WTC11 (cell line): ENCODE data around the gene DMD. TPM values are rescaled to one million over a fixed set of nuclear protein-coding genes. Genes with fewer than 3 reads are reported as not detected.

Experiments used
- ATAC-seq: fragments of 200-7000 bp; cut with Tn5 transposase; 2 replicates; pipeline ENCODE4 v1.10.0; 2021; ENCODE audit warnings: mild to moderate bottlenecking, moderate library complexity
- CTCF ChIA-PET: fragments of 300-600 bp; sonication (Branson Sonifier 250); formaldehyde crosslinking; loops from one replicate; lab custom pipeline; 2021; ENCODE audit warnings: antibody characterized with exemption; lab: Charles Lee
- POLR2A ChIA-PET: fragments of 350-600 bp; sonication (Branson Sonifier 250); formaldehyde crosslinking; loops from one replicate; lab custom pipeline; 2021; ENCODE audit warnings: antibody characterized with exemption; lab: Charles Lee
- DNase-seq: peaks from one replicate; pipeline ENCODE4 v3.0.0; 2021; ENCODE audit warnings: low spot score
- H3K27ac Mint-ChIP-seq: 2 replicates; pipeline ENCODE4 v1.8.0; 2021; ENCODE audit warnings: mixed read lengths
- H3K27me3 Mint-ChIP-seq: 2 replicates; pipeline ENCODE4 v1.8.0; 2021; ENCODE audit warnings: low read depth, mild to moderate bottlenecking, moderate library complexity, mixed read lengths
- H3K36me3 Mint-ChIP-seq: 2 replicates; pipeline ENCODE4 v1.8.0; 2021; ENCODE audit warnings: mixed read lengths
- H3K4me1 Mint-ChIP-seq: 2 replicates; pipeline ENCODE4 v1.8.0; 2022; ENCODE audit warnings: mixed read lengths
- H3K4me3 Mint-ChIP-seq: 2 replicates; pipeline ENCODE4 v1.8.0; 2021; ENCODE audit warnings: mild to moderate bottlenecking, moderate library complexity, mixed read lengths
- H3K9me3 Mint-ChIP-seq: 2 replicates; pipeline ENCODE4 v1.8.0; 2021; ENCODE audit warnings: mixed read lengths
- AFF4 ChIP-seq: sonication (generic); formaldehyde crosslinking; IDR thresholded peaks from 2 replicates; pipeline ENCODE4 v1.8.1; 2023; ENCODE audit warnings: mild to moderate bottlenecking, missing genetic modification reagents, borderline replicate concordance
- ARID4B ChIP-seq: sonication (generic); formaldehyde crosslinking; IDR thresholded peaks from 2 replicates; pipeline ENCODE4 v1.8.0; 2023; ENCODE audit warnings: missing genetic modification reagents, mild to moderate bottlenecking, borderline replicate concordance
- ATF1 ChIP-seq: sonication (generic); formaldehyde crosslinking; IDR thresholded peaks from 2 replicates; pipeline ENCODE4 v1.8.1; 2023; ENCODE audit warnings: mild to moderate bottlenecking, moderate library complexity, missing genetic modification reagents
- CBFB ChIP-seq: sonication (generic); formaldehyde crosslinking; IDR thresholded peaks from 2 replicates; pipeline ENCODE4 v1.8.1; 2022; ENCODE audit warnings: mild to moderate bottlenecking, low read depth, missing genetic modification reagents
- ERG ChIP-seq: fragments of 250-450 bp; sonication (Bioruptor Pico); IDR thresholded peaks from 2 replicates; pipeline ENCODE4 v1.8.0; 2021; ENCODE audit warnings: mild to moderate bottlenecking
- FOXJ3 ChIP-seq: sonication (generic); formaldehyde crosslinking; IDR thresholded peaks from 2 replicates; pipeline ENCODE4 v1.9.0; 2021; ENCODE audit warnings: missing genetic modification reagents, mild to moderate bottlenecking, borderline replicate concordance
- HMGA2 ChIP-seq: fragments of 250-450 bp; sonication (Bioruptor Pico); IDR thresholded peaks from 2 replicates; pipeline ENCODE4 v1.4.0; 2021; ENCODE audit warnings: mild to moderate bottlenecking, moderate library complexity
- IRF2 ChIP-seq: sonication (generic); formaldehyde crosslinking; IDR thresholded peaks from 2 replicates; pipeline ENCODE4 v1.8.0; 2022; ENCODE audit warnings: low read depth, missing genetic modification reagents, borderline replicate concordance
- NFE2L1 ChIP-seq: sonication (generic); formaldehyde crosslinking; IDR thresholded peaks from 2 replicates; pipeline ENCODE4 v1.8.1; 2023; ENCODE audit warnings: missing genetic modification reagents
- NR3C1 ChIP-seq: sonication (generic); formaldehyde crosslinking; conservative IDR thresholded peaks from 2 replicates; pipeline ENCODE4 v1.8.1; 2023; ENCODE audit warnings: low read depth, mild to moderate bottlenecking, missing genetic modification reagents
- SMAD3 ChIP-seq: sonication (generic); formaldehyde crosslinking; IDR thresholded peaks from 2 replicates; pipeline ENCODE4 v1.8.0; 2022; ENCODE audit warnings: missing genetic modification reagents, mild to moderate bottlenecking, borderline replicate concordance
- TP53 ChIP-seq: sonication (generic); formaldehyde crosslinking; IDR thresholded peaks from 2 replicates; pipeline ENCODE4 v1.8.1; 2023; ENCODE audit warnings: mild to moderate bottlenecking, missing genetic modification reagents
- ZNF423 ChIP-seq: fragments of 250-450 bp; sonication (Bioruptor Pico); IDR thresholded peaks from 2 replicates; pipeline ENCODE4 v2.1.2; 2022; ENCODE audit warnings: mild to moderate bottlenecking, moderate library complexity
- ZSCAN18 ChIP-seq: fragments of 250-450 bp; sonication (Bioruptor Pico); IDR thresholded peaks from 2 replicates; pipeline ENCODE4 v2.1.2; 2022; ENCODE audit warnings: mild to moderate bottlenecking, moderate library complexity
- total RNA-seq: library from RNA; stranded (reverse); gene quantifications from 3 replicates; pipeline ENCODE4 v1.2.3, GENCODE V29; 2021
- TF ChIP-seq, protein P1 (sequence below): fragments of 250-450 bp; sonication (Bioruptor Pico); IDR thresholded peaks from 2 replicates; pipeline ENCODE4 v1.9.0; 2021; ENCODE audit warnings: mild to moderate bottlenecking
- TF ChIP-seq, protein P2 (sequence below): sonication (generic); formaldehyde crosslinking; IDR thresholded peaks from 2 replicates; pipeline ENCODE4 v1.8.0; 2023; ENCODE audit warnings: missing genetic modification reagents

DMD gene
- total RNA-seq, 1 experiment from 2014 or later: 9.1 TPM

DNA sequence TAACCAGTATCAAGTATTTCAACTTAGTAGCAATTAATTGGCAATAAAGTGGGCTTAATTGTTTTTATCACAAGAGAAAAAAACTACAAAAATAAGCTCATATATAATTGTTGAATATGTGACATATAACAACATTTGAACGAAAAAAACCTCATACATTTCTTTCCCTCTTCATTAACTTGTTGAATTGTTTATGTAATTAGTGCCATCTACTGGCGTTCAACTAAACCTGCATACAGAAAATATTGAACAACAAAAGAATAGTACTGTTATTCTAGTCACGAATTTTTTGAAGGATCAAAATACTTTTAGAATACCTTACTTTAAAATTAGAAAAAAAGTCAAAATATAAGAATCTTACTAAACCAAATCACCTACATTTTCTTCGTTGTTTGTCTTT lies 1553.0 kb downstream of the DMD start (continued):
- no peak for TF ChIP-seq ATF1 (CRISPR knock-in tag)
- TF ChIP-seq SMAD3 (CRISPR knock-in tag): no peak
- TF ChIP-seq ERG: no peak
- TF ChIP-seq IRF2 (CRISPR knock-in tag): no peak
- no peak for TF ChIP-seq TP53
- TF ChIP-seq CBFB: no peak
- TF ChIP-seq NFE2L1 (CRISPR knock-in tag): no peak

GRCh38 chrX:31656013-31656412 lies 1555.3 kb downstream of the DMD start:
- no peak for DNase-seq
- no peak overlapping the region for H3K27ac Mint-ChIP-seq
- POLR2A ChIA-PET: no interaction called here
- no peaks in the 10 kb centered on the region for H3K36me3 Mint-ChIP-seq
- TF ChIP-seq NR3C1 (CRISPR knock-in tag): no peak
- no peak for TF ChIP-seq ZNF423
- no peak for TF ChIP-seq FOXJ3 (CRISPR knock-in tag)
- TF ChIP-seq HMGA2 (CRISPR knock-in tag): no peak
- no peak for TF ChIP-seq ARID4B
- TF ChIP-seq, all 79 proteins: peak for 0
- Mint-ChIP-seq H3K27me3 (no peaks in the 10 kb centered on the region), H3K4me3 (no peak overlapping the region), H3K9me3 (peaks cover 12% of the 10 kb centered on the region), H3K4me1 (no peaks in the 10 kb centered on the region)
- ATAC-seq: no peak
- CTCF ChIA-PET: no interaction called here

DNA sequence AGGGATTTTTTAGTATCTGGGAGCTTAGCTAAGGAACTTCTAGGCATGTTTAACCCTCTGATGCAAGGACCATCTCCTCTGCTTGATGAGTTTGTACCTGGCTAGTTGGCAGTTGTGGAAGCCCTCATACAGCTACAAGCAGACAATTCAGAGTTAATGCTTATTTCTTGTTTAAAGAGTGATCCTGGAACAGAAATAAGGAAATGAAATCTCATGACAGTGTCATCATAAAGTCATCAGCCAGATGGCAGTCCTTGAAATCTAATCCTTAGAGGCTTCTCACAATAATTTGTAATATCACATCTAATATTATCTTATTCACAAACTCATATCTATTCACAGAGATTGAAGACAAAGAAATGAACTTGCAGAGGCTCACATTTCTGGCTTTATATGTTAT lies 1557.9 kb downstream of the DMD start:
- Mint-ChIP-seq H3K27me3 (no peaks in the 10 kb centered on the region), H3K36me3 (no peaks in the 10 kb centered on the region), H3K4me1 (no peaks in the 10 kb centered on the region), H3K9me3 (peaks cover 12% of the 10 kb centered on the region), H3K4me3 (no peak overlapping the region), H3K27ac (no peak overlapping the region)
- CTCF ChIA-PET: no interaction called here
- no peak for DNase-seq
- POLR2A ChIA-PET: no interaction called here
- no peak for ATAC-seq
- TF ChIP-seq ZSCAN18: no peak
- TF ChIP-seq, protein P1, sequence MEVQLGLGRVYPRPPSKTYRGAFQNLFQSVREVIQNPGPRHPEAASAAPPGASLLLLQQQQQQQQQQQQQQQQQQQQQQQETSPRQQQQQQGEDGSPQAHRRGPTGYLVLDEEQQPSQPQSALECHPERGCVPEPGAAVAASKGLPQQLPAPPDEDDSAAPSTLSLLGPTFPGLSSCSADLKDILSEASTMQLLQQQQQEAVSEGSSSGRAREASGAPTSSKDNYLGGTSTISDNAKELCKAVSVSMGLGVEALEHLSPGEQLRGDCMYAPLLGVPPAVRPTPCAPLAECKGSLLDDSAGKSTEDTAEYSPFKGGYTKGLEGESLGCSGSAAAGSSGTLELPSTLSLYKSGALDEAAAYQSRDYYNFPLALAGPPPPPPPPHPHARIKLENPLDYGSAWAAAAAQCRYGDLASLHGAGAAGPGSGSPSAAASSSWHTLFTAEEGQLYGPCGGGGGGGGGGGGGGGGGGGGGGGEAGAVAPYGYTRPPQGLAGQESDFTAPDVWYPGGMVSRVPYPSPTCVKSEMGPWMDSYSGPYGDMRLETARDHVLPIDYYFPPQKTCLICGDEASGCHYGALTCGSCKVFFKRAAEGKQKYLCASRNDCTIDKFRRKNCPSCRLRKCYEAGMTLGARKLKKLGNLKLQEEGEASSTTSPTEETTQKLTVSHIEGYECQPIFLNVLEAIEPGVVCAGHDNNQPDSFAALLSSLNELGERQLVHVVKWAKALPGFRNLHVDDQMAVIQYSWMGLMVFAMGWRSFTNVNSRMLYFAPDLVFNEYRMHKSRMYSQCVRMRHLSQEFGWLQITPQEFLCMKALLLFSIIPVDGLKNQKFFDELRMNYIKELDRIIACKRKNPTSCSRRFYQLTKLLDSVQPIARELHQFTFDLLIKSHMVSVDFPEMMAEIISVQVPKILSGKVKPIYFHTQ (CRISPR knock-in tag): no peak
- TF ChIP-seq, protein P2, sequence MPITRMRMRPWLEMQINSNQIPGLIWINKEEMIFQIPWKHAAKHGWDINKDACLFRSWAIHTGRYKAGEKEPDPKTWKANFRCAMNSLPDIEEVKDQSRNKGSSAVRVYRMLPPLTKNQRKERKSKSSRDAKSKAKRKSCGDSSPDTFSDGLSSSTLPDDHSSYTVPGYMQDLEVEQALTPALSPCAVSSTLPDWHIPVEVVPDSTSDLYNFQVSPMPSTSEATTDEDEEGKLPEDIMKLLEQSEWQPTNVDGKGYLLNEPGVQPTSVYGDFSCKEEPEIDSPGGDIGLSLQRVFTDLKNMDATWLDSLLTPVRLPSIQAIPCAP: no peak
- no peak for TF ChIP-seq AFF4 (CRISPR knock-in tag)
